ENCODE measurements around the gene BIN2. TPM values are rescaled to one million over a fixed set of nuclear protein-coding genes. Genes with fewer than 3 reads are reported as not detected.

The BIN2 gene
- total RNA-seq, 1 experiment from 2014 or later: not detected

- CTCF ChIA-PET: no interaction called here
Measured at GRCh38 chr12:51348116-51348515, 24.1 kb upstream of the BIN2 start.

GRCh38 chr12:51346581-51346980 is 22.6 kb upstream of the BIN2 start, which contains the start of gene CELA1:
Gene CELA1, minus strand, starts transcription at chr12:51346679. Its CDS starts 41 bp downstream, at chr12:51346638.
- BruUV-seq (replicated peaks): no TSS peak
- Histone ChIP-seq H3K27me3 (replicated peaks; ENCODE audit: insufficient read depth, low read depth, low read length, poor library complexity) (no peaks in the 10 kb centered on the region), H3K4me1 (ENCODE audit: insufficient read depth, low read length, poor library complexity, severe bottlenecking) (no peaks in the 10 kb centered on the region), H3K9me3 (ENCODE audit: low read depth, low read length, poor library complexity, severe bottlenecking) (no peaks in the 10 kb centered on the region), H3K4me3 (ENCODE audit: low read depth, low read length, poor library complexity, severe bottlenecking) (no peak within 1 kb of the TSS), H3K36me3 (ENCODE audit: insufficient read depth, low read length, poor library complexity, severe bottlenecking) (no peaks in the 10 kb centered on the region), H3K27ac (ENCODE audit: low read depth, low read length, poor library complexity, severe bottlenecking) (no peak within 1 kb of the TSS)
- intact Hi-C loops (cut with micrococcal nuclease; ENCODE audit: unreplicated experiment): loop anchor here (10.0 kb wide), 1 partner anchor 302 kb away; the partner anchor contains the start of gene LETMD1
- ChIA-PET CTCF (no interaction called here), POLR2A (ENCODE audit: low non-redundant PET) (no interaction called here)
- no peak for DNase-seq (ENCODE audit: low spot score)
- TF ChIP-seq CTCF (conservative IDR thresholded peaks at IDR 0.05; ENCODE audit: low read depth, low read length) (no peak), EZH2 (IDR thresholded peaks at IDR 0.05; ENCODE audit: borderline replicate concordance, low read depth, low read length, poor library complexity, severe bottlenecking) (no peak)

More at GRCh38 chr12:51348116-51348515, 24.1 kb upstream of the BIN2 start:
- no peaks in the 10 kb centered on the region for H3K4me1 ChIP-seq (ENCODE audit: insufficient read depth, low read length, poor library complexity, severe bottlenecking)
- H3K4me3 ChIP-seq (ENCODE audit: low read depth, low read length, poor library complexity, severe bottlenecking): no peak overlapping the region
- POLR2A ChIA-PET (ENCODE audit: low non-redundant PET): no interaction called here
- H3K27ac ChIP-seq (ENCODE audit: low read depth, low read length, poor library complexity, severe bottlenecking): no peak overlapping the region
- BruUV-seq (replicated peaks): no TSS peak
- intact Hi-C loops (cut with micrococcal nuclease; ENCODE audit: unreplicated experiment): loop anchor here (10.0 kb wide), 1 partner anchor 303 kb away; the partner anchor contains the start of gene LETMD1
- no peak for TF ChIP-seq EZH2 (IDR thresholded peaks at IDR 0.05; ENCODE audit: borderline replicate concordance, low read depth, low read length, poor library complexity, severe bottlenecking)
- TF ChIP-seq CTCF (conservative IDR thresholded peaks at IDR 0.05; ENCODE audit: low read depth, low read length): no peak
- H3K36me3 ChIP-seq (ENCODE audit: insufficient read depth, low read length, poor library complexity, severe bottlenecking): no peaks in the 10 kb centered on the region
- H3K27me3 ChIP-seq (replicated peaks; ENCODE audit: insufficient read depth, low read depth, low read length, poor library complexity): no peaks in the 10 kb centered on the region
- no peaks in the 10 kb centered on the region for H3K9me3 ChIP-seq (ENCODE audit: low read depth, low read length, poor library complexity, severe bottlenecking)
- no peak for DNase-seq (ENCODE audit: low spot score)

GRCh38 chr12:51345681-51346080 is 21.7 kb upstream of the BIN2 start:
- ChIA-PET CTCF (no interaction called here), POLR2A (ENCODE audit: low non-redundant PET) (no interaction called here)
- DNase-seq (ENCODE audit: low spot score): no peak
- H3K27ac ChIP-seq (ENCODE audit: low read depth, low read length, poor library complexity, severe bottlenecking): no peak overlapping the region
- H3K4me3 ChIP-seq (ENCODE audit: low read depth, low read length, poor library complexity, severe bottlenecking): no peak overlapping the region
- intact Hi-C loops (cut with micrococcal nuclease; ENCODE audit: unreplicated experiment): loop anchor here (10.0 kb wide), 1 partner anchor 301 kb away; the partner anchor contains the start of gene LETMD1
- no peaks in the 10 kb centered on the region for H3K36me3 ChIP-seq (ENCODE audit: insufficient read depth, low read length, poor library complexity, severe bottlenecking)
- peaks cover 5% of the 10 kb centered on the region for H3K4me1 ChIP-seq (ENCODE audit: insufficient read depth, low read length, poor library complexity, severe bottlenecking)
- H3K27me3 ChIP-seq (replicated peaks; ENCODE audit: insufficient read depth, low read depth, low read length, poor library complexity): no peaks in the 10 kb centered on the region
- no TSS peak for BruUV-seq (replicated peaks)
- no peaks in the 10 kb centered on the region for H3K9me3 ChIP-seq (ENCODE audit: low read depth, low read length, poor library complexity, severe bottlenecking)
- TF ChIP-seq CTCF (conservative IDR thresholded peaks at IDR 0.05; ENCODE audit: low read depth, low read length) (no peak), EZH2 (IDR thresholded peaks at IDR 0.05; ENCODE audit: borderline replicate concordance, low read depth, low read length, poor library complexity, severe bottlenecking) (no peak)
